GM12875 (cell line): ENCODE measurements around the gene ZNF674.

ENCODE experiments used
- H3K4me3 ChIP-seq: one replicate; pipeline ENCODE4 v1.5.1; 2011; ENCODE audit warnings: low read depth, low read length, control low read depth
- CTCF ChIP-seq: IDR thresholded peaks from 2 replicates; pipeline ENCODE4 v1.5.1; 2011; ENCODE audit warnings: low read depth, mild to moderate bottlenecking, control low read depth, inconsistent platforms, low read length, moderate library complexity, borderline replicate concordance; ENCODE audit not compliant: insufficient read depth

The ZNF674 gene

GRCh38 chrX:46567388-46567787, 22.2 kb upstream of the ZNF674 start:
- no peak for TF ChIP-seq CTCF
- H3K4me3 ChIP-seq, result no peak overlapping the region

- no peak for TF ChIP-seq CTCF
- no peak overlapping the region for H3K4me3 ChIP-seq
Measured at GRCh38 chrX:46561824-46562657, 16.8 kb upstream of the ZNF674 start.

GRCh38 chrX:46559062-46559461, 13.8 kb upstream of the ZNF674 start:
- no peak for TF ChIP-seq CTCF
- H3K4me3 ChIP-seq, result no peak overlapping the region

- TF ChIP-seq CTCF, result no peak
Measured at GRCh38 chrX:46554942-46555341, 9.7 kb upstream of the ZNF674 start.

GRCh38 chrX:46553935-46554334, 8.7 kb upstream of the ZNF674 start:
- no peak overlapping the region for H3K4me3 ChIP-seq
- no peak for TF ChIP-seq CTCF

More at GRCh38 chrX:46554942-46555341, 9.7 kb upstream of the ZNF674 start:
- no peak overlapping the region for H3K4me3 ChIP-seq

- TF ChIP-seq CTCF, result no peak
- H3K4me3 ChIP-seq, result no peak overlapping the region
Measured at GRCh38 chrX:46551494-46552128, 6.4 kb upstream of the ZNF674 start.

- no peak for TF ChIP-seq CTCF
- H3K4me3 ChIP-seq, result no peak overlapping the region
Measured at GRCh38 chrX:46549914-46550313, 4.7 kb upstream of the ZNF674 start.
